Left forelimb (tissue), 1 donor: ENCODE measurements around the gene DMRTC1B.
"Not testable (repeated sequence)": the region's sequence is repeated elsewhere in the genome, so short reads cannot be mapped to it uniquely, and the experiment has no call there.

Experiments used
- DNase-seq: peaks from one replicate; pipeline ENCODE4 v3.0.0-alpha.2; 2018; ENCODE audit warnings: low spot score

Gene DMRTC1B, protein sequence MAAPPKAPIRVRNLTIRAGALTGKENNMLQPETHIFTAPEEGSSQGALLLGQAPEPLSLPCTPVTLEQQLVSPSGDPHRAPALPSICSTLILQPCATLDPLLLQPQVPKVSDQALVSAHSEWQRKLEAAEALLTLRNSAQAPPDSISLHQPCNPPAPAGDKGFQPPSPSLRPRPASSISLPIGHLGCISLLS

DNA sequence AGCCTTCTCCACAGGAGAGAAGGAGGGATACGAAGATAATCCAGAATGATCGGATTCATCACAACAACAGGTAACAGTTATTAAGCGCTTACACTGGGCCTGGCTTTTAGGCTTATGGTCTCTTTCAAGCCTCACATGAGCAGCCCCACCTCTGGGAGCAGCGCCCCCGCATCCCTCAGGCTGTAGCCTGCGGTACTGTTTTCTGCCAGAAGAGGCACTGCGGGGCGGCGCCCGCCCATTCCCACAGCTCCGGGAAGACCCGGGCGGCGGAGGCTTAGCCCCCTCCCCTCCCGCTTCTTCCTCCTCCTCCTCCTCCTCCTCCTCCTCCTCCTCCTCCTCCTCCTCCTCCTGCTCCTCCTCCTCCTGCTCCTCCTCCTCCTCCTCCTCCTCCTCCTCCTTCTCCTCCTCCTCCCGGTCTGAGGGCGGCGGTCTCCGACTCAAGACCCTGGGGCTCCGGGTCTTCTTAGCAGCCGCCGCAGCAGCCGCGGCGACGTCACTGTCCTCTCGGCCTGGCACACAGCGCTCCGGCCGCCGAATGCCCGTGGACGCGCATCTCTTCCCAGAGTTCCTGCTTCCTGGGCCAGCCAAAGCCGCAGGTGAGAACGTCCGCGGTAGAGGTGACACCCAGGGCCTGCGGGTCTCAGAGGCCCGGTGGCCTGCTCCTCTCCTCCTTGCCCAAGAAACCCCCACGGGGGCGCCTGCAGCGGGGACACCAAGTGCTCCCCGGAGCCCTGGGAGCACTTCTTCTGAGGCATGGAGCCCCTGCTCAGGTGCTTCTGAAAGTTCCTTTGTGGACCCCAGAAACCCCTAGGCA, at the start of gene DMRTC1B:
DMRTC1B (plus strand) TSS at position 238 of the 814 bp plus-strand sequence. CDS start 68,246 bp downstream, outside the sequence.
- not testable (repeated sequence) for DNase-seq

DNA sequence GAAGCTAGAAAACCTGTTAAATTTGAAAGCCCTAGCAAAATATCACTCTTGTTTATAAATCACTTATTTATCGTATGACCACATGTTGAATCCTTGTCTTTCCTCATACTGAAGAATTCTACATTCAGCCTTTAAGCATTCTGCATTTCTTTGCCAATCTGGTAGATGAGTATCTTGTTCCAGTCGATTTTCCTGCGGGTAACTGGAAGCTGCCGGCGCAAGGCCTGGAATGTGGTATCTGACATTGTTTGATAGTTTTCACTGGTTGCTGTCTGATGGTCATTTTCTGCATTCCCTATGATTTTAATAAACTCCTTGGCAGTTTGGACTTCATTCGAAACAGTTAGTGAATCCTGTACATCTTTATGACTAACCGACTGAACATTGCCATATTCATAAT, 48.8 kb upstream of the DMRTC1B start:
- no peak for DNase-seq

DNA sequence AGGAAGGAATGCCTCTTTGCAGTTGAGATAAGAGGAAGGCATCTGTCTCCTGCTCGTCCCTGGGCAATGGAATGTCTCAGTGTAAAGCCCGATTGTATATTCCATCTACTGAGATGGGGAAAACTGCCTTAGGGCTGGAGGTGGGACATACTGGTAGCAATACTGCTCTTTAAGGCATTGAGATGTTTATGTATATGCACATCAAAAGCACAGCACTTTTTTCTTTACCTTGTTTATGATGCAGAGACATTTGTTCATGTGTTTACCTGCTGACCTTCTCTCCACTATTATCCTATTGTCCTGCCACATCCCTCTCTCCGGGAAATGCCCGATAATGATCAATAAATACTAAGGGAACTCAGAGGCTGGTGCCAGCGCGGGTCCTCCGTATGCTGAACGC, 43.1 kb upstream of the DMRTC1B start:
- DNase-seq = not testable (repeated sequence)

DNA sequence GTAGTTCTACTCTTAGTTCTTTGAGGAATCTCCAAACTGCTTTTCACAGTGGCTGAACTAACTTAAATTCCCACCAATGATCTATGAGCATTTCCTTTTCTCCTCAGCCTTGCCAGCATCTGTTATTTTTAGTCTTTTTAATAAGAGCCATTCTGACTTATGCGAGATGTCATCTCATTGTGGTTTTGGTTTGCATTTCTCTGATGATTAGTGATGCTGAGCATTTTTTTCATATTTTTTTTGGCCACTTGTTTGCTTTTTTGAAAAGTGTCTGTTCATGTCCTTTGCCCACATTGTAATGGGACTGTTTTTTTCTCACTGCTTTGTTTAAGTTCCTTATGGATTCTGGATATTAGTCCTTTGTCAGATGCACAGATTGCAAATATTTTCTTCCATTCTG, 41.1 kb upstream of the DMRTC1B start:
- DNase-seq = no peak

DNA sequence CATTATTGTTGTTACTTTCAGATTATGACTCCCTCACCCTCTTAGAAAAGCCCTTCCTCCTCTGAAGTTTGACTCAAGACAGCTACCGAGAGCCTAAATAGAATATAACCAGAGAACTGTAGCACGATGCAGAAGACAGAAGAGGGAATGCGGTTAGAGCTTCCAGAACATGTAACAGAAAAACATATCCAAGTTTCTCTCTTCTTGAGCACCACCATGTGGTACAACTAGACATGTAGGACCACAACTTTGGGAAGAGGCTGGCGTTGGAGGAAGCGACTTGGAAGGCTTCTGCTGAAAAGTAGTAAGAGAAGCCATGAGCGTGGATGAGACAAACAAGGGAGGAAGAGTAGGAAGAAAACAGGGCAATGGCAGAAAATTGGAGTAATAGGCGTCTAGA, 31.1 kb upstream of the DMRTC1B start:
- DNase-seq = not testable (repeated sequence)

DNA sequence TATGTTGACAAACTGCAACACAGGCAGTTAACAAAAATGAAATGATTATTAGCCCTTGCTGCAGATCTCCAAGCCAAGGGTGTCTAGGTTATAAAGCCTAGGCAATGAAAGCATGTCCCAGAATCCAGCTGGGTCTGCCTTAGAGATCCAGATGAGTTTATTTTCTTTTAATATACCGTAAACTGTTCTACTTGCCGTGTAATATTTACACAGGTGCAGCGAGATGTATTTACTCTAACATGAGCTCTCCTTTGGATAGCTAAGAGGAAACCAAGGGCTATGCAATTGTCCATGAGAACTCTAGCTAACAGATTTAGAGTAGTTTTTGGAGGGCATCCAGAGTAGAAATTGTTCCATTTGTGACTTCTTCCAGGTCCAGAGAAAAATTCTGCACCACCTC, 28.1 kb upstream of the DMRTC1B start:
- not testable (repeated sequence) for DNase-seq

DNA sequence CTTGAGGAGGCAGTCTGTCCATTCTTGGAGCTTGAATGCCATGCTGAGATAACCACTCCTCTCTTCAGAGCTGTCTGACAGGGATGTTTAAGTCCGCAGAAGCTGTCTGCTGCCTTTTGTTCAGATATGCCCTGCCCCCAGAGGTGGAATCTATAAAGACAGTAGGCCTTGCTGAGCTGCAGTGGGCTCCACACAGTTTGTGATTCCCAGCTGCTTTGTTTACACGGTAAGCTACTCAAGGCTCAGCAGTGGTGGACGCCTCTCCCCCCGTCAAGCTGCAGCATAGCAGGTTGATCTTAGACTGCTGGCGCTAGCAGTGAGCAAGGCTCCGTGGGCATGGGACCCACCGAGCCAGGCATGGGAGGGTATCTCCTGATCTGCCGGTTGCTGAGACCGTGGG, 16.2 kb upstream of the DMRTC1B start:
- not testable (repeated sequence) for DNase-seq

DNA sequence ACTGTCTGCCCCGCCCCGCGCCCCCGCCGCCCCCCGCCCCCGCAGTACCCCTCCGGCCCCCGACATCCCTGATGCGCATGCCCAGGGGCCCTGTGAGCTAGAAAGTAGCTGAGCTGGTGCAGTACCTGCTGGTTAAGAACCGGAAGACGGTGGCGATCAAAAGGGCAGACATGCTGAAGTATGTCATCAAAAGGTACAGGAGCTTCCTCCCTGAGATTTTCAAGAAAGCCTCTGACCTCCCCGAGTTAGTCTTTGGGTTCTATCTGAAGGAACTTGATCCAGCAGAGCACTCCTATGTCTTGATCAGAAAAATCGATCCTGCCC, 739 bp downstream of the DMRTC1B start:
- DNase-seq = not testable (repeated sequence)

DNA sequence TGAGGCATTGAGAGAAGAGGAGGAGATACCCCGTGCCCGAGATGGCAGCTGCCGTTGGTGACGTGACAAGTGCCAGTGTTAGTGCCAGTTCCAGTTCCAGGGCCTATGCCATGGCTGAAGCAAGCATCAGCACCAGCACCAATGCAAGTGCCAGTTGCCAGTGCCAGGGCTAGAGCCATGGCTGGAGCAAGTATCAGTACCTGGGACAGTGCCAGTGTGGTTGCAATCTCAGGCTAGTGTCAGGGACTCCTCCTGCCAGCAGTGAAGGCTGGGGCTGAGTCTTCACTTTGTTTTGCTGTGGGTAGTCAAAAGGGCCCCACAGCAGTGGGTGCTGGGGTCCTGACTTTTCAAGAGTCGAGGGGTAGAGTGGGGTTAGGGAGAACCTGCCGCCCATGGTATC, 1.5 kb downstream of the DMRTC1B start:
- DNase-seq = not testable (repeated sequence)

DNA sequence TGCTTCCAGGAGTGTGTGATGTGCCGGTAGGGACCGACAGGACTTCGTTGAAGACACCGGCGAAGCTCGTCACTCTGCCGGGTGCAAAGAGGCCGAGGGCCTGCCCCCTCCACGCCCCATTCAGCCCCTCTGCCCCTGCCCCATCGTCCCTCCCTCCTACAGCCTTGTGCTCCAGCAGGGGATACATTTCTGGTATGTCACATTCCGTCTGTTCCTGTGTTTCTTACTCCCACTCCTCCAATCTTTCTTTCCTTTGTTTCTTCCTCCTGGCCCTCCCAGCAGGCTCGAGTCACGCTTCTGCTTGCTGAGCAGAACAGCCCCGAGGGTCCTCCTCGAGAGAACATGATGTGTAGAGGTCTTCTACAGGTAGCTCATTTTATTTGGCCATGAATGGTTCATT, 5.9 kb downstream of the DMRTC1B start, which contains the start of gene FAM236B:
FAM236B (minus strand) TSS at position 101 of the 400 bp plus-strand sequence; CDS start at position 1, 100 bp downstream.
- DNase-seq = not testable (repeated sequence)

DNA sequence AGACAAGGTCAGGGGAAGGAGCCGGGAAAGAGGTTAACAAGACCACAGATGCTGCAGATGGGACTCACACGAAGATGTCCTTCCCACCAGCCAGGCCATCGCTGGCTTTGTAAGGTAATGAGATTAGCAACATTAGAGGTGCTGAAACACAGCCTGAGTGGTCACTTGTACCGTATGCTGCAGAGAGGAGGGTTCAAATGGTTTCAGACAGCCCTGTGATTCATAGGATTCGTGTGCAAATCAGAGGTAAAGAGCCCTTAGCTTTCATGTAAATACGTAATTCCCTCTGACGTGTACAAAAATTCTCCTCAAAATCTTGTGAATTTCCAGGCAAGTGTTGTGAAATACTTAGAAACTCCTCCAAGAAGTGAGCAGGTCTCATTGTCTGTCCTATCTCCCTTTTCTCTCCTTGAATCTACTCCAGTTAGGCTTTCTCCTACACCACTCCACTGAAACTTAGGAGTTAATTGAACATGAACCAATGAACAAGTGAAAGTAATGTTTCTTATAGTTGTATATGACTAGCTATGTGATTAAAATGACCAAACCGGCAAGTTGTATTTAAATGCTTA, 6.8 kb downstream of the DMRTC1B start:
- DNase-seq = not testable (repeated sequence)

DNA sequence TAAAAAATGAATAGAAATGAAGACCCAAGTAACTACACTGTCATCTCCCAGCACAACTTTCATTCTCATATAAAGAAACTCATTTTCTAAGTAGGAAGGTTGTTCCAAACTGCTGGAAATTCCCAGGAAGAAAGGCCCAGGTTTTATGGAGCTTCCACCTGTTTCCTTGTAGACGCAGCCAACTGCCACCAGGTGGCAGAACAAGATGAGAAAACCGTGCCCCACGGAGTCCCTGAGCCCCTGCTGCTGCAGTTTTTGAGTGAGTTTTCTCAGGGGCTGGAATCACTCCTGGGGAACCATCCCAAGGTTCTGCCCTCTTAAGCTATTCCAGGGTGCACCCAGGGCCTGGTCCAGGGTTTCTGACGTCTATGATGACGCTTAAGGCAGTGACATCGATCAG, 7.3 kb downstream of the DMRTC1B start:
- not testable (repeated sequence) for DNase-seq

DNA sequence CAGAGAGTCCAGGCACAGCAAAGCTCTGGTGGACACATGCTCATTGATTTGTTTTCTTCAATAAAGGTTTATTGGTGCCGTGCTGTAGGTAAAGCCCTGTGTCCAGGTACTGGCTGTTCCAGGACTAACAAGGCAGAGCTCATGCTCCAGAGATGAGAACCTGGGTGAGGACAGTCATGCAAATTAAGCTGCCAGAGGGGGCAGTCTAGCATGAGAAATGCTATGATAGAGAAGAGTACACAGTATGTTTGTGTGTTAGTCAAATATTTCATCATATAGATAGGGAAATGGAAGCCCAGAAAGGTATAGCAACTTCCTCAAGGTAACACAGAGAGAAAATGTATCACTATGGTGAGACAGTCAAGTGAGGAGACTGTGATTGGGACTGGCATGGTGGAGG, 11.5 kb downstream of the DMRTC1B start:
- not testable (repeated sequence) for DNase-seq

DNA sequence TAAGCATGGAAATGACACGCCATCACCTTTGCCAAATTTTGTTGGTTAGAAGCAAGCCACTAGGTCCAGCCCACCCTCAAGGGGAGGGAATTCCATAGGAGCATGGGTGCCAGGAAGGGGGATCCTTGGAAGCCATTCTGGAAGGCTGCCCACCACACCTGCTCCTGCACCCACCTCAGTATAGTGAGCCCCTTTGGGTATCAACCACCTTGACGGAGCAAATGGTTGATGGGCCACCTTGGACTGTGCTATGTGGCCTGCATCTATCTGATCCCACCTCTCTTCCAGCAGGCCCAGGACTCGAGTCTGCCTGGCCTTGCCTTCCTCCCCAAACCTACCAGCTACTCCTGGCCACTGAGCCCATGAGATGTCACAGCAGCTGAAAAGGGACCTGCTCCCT, 13.7 kb downstream of the DMRTC1B start:
- DNase-seq = not testable (repeated sequence)

DNA sequence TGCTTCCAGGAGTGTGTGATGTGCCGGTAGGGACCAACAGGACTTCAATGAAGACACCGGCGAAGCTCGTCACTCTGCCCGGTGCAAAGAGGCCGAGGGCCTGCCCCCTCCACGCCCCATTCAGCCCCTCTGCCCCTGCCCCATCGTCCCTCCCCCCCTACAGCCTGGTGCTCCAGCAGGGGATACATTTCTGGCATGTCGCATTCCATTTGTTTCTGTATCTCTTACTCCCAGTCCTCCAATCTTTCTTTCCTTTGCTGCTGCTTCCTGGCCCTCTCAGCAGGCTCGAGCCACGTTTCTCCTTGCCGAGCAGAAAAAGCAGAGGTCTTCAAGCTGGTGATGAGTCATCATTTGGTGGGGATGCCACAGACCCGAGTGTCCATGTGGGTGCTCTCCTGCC, 31.4 kb downstream of the DMRTC1B start, which contains the start of gene FAM236D:
FAM236D (minus strand) TSS at position 101 of the 400 bp plus-strand sequence; CDS start at position 1, 100 bp downstream.
- not testable (repeated sequence) for DNase-seq

DNA sequence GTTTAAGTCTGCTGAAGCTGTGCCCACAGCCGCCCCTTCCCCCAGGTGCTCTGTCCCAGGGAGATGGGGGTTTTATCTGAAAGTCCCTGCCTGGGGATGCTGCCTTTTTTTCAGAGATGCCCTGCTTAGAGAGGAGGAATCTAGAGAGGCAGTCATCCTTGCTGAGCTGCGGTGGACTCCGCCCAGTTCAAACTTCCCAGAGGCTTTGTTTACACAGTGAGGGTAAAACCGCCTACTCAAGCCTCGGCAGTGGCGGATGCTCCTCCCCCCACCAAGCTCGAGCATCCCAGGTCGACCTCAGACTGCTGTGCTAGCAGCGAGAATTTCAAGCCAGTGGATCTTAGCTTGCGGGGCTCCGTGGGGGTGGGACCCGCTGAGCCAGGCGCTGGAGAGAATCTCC, 54.0 kb downstream of the DMRTC1B start:
- DNase-seq = not testable (repeated sequence)

DNA sequence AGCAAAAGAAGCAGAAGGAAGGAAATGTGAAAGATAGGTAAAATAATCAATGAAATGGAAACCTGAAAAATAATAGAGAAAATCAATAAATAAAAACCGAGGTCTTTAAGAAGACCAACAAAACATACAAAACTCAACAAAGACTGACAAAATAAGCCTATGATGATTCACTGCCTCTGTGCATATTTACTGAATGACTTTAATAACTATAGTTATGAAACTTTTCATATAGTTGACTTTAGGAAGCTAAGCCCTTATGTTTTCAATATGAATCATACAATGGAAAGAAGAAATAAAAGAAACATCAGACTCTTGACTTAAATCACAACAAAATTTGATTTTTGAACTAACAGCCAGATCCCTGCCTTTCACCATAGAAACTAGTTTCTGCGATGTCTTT, 60.8 kb downstream of the DMRTC1B start:
- not testable (repeated sequence) for DNase-seq

DNA sequence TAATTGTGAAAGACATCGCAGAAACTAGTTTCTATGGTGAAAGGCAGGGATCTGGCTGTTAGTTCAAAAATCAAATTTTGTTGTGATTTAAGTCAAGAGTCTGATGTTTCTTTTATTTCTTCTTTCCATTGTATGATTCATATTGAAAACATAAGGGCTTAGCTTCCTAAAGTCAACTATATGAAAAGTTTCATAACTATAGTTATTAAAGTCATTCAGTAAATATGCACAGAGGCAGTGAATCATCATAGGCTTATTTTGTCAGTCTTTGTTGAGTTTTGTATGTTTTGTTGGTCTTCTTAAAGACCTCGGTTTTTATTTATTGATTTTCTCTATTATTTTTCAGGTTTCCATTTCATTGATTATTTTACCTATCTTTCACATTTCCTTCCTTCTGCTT, 106.2 kb downstream of the DMRTC1B start:
- not testable (repeated sequence) for DNase-seq

DNA sequence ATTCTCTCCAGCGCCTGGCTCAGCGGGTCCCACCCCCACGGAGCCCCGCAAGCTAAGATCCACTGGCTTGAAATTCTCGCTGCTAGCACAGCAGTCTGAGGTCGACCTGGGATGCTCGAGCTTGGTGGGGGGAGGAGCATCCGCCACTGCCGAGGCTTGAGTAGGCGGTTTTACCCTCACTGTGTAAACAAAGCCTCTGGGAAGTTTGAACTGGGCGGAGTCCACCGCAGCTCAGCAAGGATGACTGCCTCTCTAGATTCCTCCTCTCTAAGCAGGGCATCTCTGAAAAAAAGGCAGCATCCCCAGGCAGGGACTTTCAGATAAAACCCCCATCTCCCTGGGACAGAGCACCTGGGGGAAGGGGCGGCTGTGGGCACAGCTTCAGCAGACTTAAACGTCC, 113.0 kb downstream of the DMRTC1B start:
- DNase-seq = not testable (repeated sequence)
